Esophagus squamous epithelium (tissue), 4 donors: ENCODE measurements around the gene RAB44.
A peak's percentile ranks its signal among the peaks of the same experiment; 100 is the strongest.

ENCODE experiments used
- CTCF ChIP-seq, 6 experiments: fragments of 450-650 bp in 4 of 6; fragments of 200-600 bp in 2 of 6; sonication (generic) in 2 of 6; IDR thresholded peaks; one replicate each; pipeline ENCODE4 v1.5.1; 2016 to 2019; ENCODE audit warnings: antibody characterized with exemption in 6 of 6, mild to moderate bottlenecking in 4 of 6, moderate library complexity in 4 of 6
- POLR2A ChIP-seq, 4 donors: fragments of 450-650 bp; IDR thresholded peaks; one replicate each; pipeline ENCODE4 v1.6.1; 2017; ENCODE audit warnings: antibody characterized with exemption in 4 of 4, mild to moderate bottlenecking in 4 of 4, moderate library complexity in 3 of 4

GRCh38 chr6:36724514-36725390, 27.1 kb downstream of the RAB44 start:
- TF ChIP-seq CTCF (IDR thresholded peaks at IDR 0.05) (peak; percentile 27 to 69 (median 61)), POLR2A (IDR thresholded peaks at IDR 0.05) (no peak)
